Mesodermal cell (in vitro differentiated cells): ENCODE data around the gene EIF1AY. TPM values are rescaled to one million over a fixed set of nuclear protein-coding genes. Genes with fewer than 3 reads are reported as not detected.
"Not testable (repeated sequence)": the region's sequence is repeated elsewhere in the genome, so short reads cannot be mapped to it uniquely, and the experiment has no call there.

Experiments
- H3K27ac ChIP-seq: 2 replicates; pipeline ENCODE4 v1.7.0; 2013; ENCODE audit warnings: mild to moderate bottlenecking, low read depth, low read length, moderate library complexity; ENCODE audit not compliant: severe bottlenecking
- H3K36me3 ChIP-seq: 2 replicates; pipeline ENCODE4 v1.7.1; 2013; ENCODE audit warnings: mild to moderate bottlenecking, low read length, moderate library complexity; ENCODE audit not compliant: control insufficient read depth, insufficient read depth
- H3K4me1 ChIP-seq: one replicate; pipeline ENCODE4 v1.7.1; 2013; ENCODE audit warnings: mild to moderate bottlenecking, low read length; ENCODE audit not compliant: insufficient read depth, control insufficient read depth, poor library complexity, severe bottlenecking
- H3K4me3 ChIP-seq: 2 replicates; pipeline ENCODE4 v1.7.0; 2013; ENCODE audit warnings: low read length, control low read depth, mild to moderate bottlenecking; ENCODE audit not compliant: insufficient read depth, poor library complexity, severe bottlenecking; ENCODE audit errors: extremely low read depth
- H3K9me3 ChIP-seq: 2 replicates; pipeline ENCODE4 v1.7.1; 2013; ENCODE audit warnings: mild to moderate bottlenecking, low read length, moderate library complexity; ENCODE audit not compliant: control insufficient read depth
- WGBS, 2 experiments: methylation state at CpG; one replicate each; pipeline ENCODE4 v1.1.5; 2013; ENCODE audit warnings: missing lambda C conversion rate in 2 of 2; ENCODE audit not compliant: insufficient coverage in 2 of 2; 5-methylcytosine and 5-hydroxymethylcytosine counted together
- polyA plus RNA-seq, 2 experiments: library from polyadenylated mRNA; stranded (reverse); fragments of 50-300 nt; gene quantifications; one replicate each; pipeline ENCODE4 v1.2.3, GENCODE V29; 2013

The EIF1AY gene, protein sequence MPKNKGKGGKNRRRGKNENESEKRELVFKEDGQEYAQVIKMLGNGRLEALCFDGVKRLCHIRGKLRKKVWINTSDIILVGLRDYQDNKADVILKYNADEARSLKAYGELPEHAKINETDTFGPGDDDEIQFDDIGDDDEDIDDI
- 36.5 TPM for polyA plus RNA-seq (2013, experiment 1 of 2)
- 35.7 TPM for polyA plus RNA-seq (2013, experiment 2 of 2)

- peak within 1 kb of the TSS; percentile 94 for H3K27ac ChIP-seq
- H3K36me3 ChIP-seq = peaks cover 5% of the 10 kb centered on the region
- WGBS, 2 experiments = 0 to 1% methylated on average over 11 to 20 of the region's 31 CpGs
- H3K4me1 ChIP-seq = no peaks in the 10 kb centered on the region
- H3K4me3 ChIP-seq = peak within 1 kb of the TSS; percentile 54
- no peaks in the 10 kb centered on the region for H3K9me3 ChIP-seq
These were observed at the start of gene EIF1AY for GRCh38 chrY:20575531-20576121. Gene EIF1AY (plus strand): TSS chrY:20575776. CDS start chrY:20575872, 96 bp downstream.

DNA sequence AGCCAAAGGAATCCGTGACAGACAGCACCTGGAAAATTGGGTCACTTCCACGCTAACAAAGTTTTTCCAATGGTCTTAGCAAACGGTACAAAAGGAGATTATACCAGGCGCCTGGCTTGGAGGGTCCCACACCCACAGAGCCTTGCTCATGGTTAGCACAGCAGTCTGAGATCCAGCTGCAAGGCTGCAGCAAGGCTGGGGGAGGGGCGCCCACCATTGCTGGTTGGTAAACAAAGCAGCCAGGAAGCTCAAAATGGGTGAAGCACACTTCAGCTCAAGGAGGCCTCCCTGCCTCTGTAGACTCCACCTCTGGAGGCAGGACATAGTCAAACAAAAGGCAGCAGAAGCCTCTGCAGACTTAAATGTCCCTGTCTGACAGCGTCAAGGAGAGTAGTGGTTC, 47.1 kb upstream of the EIF1AY start:
- Histone ChIP-seq H3K4me3 (no peak overlapping the region), H3K36me3 (no peaks in the 10 kb centered on the region), H3K27ac (no peak overlapping the region), H3K4me1 (no peaks in the 10 kb centered on the region), H3K9me3 (no peaks in the 10 kb centered on the region)
- 75 to 100% methylated on average over 1 to 4 of the region's 6 CpGs for whole genome bisulfite sequencing, 2 experiments

DNA sequence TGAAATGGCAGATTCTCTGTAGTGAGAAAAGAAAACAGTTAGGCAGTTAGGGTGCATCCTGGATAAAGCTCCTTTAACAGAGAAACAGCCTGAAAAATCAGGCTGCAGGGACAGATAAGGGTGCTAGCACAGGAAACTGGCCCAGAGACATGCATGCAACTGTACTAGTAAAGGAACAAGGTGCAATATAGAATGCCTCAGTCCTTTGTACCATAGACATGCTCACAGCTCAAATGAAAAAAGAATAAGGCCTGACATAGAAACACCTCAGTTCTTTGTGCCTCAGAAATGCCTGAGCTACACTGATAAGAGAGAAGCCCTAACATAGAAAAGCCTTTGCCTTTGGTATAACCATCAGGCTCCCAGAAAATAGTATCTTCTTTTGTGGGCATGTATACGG, 37.4 kb upstream of the EIF1AY start:
- Histone ChIP-seq H3K36me3 (no peaks in the 10 kb centered on the region), H3K4me3 (no peak overlapping the region), H3K9me3 (peaks cover 6% of the 10 kb centered on the region), H3K4me1 (no peaks in the 10 kb centered on the region), H3K27ac (no peak overlapping the region)
- no CpG with 5 or more reads among the region's 1 CpG for WGBS, 2 experiments

GRCh38 chrY:20538933-20539332, 36.6 kb upstream of the EIF1AY start:
- H3K36me3 ChIP-seq = no peaks in the 10 kb centered on the region
- no peak overlapping the region for H3K4me3 ChIP-seq
- H3K4me1 ChIP-seq = no peaks in the 10 kb centered on the region
- no peak overlapping the region for H3K27ac ChIP-seq
- peaks cover 6% of the 10 kb centered on the region for H3K9me3 ChIP-seq

DNA sequence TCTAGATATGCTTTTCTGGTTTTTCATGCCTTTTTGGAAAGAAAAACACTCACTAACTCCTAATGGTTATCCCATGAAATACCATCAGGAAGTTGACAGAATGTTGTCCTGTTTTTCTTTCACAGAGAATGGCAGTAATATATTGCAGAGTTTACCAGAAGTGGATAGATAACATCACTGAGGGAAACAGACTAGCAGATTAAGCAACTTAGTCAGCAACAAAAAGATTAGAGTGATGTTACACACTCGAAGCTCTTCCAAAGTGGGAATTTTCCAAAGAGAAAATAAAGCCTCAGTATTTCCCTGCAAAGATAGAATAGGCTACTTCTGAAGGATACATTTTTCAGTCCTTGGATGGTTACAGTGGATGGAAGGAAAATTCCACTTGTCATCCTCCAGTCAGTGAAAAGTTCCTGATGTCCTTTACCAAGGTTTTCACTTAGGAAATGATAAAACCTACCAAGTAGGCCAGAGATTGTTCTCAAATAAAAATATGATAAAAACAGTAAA, 31.1 kb upstream of the EIF1AY start:
- no peaks in the 10 kb centered on the region for H3K9me3 ChIP-seq
- H3K27ac ChIP-seq = no peak overlapping the region
- H3K4me1 ChIP-seq = no peaks in the 10 kb centered on the region
- no peaks in the 10 kb centered on the region for H3K36me3 ChIP-seq
- H3K4me3 ChIP-seq = no peak overlapping the region
- WGBS, 2 experiments = no CpG with 5 or more reads among the region's 1 CpG

GRCh38 chrY:20546071-20546470, 29.5 kb upstream of the EIF1AY start:
- Histone ChIP-seq H3K4me3 (no peak overlapping the region), H3K27ac (no peak overlapping the region), H3K4me1 (no peaks in the 10 kb centered on the region), H3K36me3 (no peaks in the 10 kb centered on the region), H3K9me3 (no peaks in the 10 kb centered on the region)
- 20% methylated on average over 1 of the region's 2 CpGs; no CpG with 5 or more reads in 1 of the 2 experiments for WGBS, 2 experiments

GRCh38 chrY:20549289-20549688, 26.3 kb upstream of the EIF1AY start:
- no peaks in the 10 kb centered on the region for H3K36me3 ChIP-seq
- no CpG with 5 or more reads among the region's 1 CpG for WGBS, 2 experiments
- H3K4me1 ChIP-seq = no peaks in the 10 kb centered on the region
- no peak overlapping the region for H3K27ac ChIP-seq
- H3K9me3 ChIP-seq = peaks cover 3% of the 10 kb centered on the region
- no peak overlapping the region for H3K4me3 ChIP-seq

- Histone ChIP-seq H3K36me3 (no peaks in the 10 kb centered on the region), H3K4me3 (no peak overlapping the region), H3K9me3 (peaks cover 3% of the 10 kb centered on the region), H3K4me1 (no peaks in the 10 kb centered on the region), H3K27ac (no peak overlapping the region)
- WGBS, 2 experiments = 85 to 90% methylated on average over 2 to 10 of the region's 28 CpGs
These were observed 23.7 kb upstream of the EIF1AY start for GRCh38 chrY:20551840-20552239.

GRCh38 chrY:20552764-20553323, 22.7 kb upstream of the EIF1AY start:
- not testable (repeated sequence) for H3K36me3 ChIP-seq, H3K4me1 ChIP-seq, H3K9me3 ChIP-seq, H3K4me3 ChIP-seq, H3K27ac ChIP-seq
- 85 to 96% methylated on average over 3 to 4 of the region's 10 CpGs for WGBS, 2 experiments

DNA sequence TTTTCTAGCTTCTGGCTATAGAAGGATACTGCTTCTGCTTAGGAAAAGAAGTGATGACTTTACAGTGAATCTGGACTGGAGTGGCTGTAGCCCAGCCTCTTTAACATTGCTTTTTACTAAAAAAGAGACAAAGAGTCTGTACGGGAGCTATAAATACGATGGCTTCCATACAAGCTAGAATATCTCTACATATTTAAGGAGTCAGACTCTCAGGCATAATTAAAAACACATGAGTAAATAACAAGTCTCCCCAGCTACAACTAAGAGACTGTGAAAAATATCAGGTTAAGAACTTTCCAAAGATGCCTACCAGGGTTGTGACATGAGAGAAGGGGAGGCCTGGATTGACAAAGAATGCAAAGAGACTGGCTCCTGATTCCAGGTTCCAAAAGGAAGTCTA, 19.8 kb upstream of the EIF1AY start:
- WGBS, 2 experiments = no CpG with 5 or more reads among the region's 2 CpGs
- Histone ChIP-seq H3K9me3 (peaks cover 3% of the 10 kb centered on the region), H3K36me3 (no peaks in the 10 kb centered on the region), H3K27ac (no peak overlapping the region), H3K4me1 (no peaks in the 10 kb centered on the region), H3K4me3 (no peak overlapping the region)

DNA sequence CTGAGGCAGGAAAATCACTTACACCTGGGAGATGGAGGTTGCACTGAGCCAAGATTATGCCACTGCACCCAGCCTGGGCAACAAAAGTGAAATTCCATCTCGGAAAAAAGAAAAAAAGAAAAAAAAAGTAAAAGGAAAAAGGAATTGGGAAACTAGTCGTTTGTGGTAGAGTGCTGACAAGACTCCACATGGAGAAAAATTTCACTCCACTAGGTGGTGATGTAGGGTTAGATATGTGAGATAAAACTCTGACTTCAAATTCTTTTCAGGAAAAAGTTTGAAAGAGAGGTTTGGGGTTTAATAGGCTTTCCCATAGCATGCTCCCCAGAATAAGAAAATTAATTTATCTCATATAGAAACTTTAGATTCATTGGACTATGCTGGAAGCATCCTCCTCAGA, 16.9 kb upstream of the EIF1AY start:
- Histone ChIP-seq H3K4me1 (no peaks in the 10 kb centered on the region), H3K27ac (no peak overlapping the region), H3K9me3 (no peaks in the 10 kb centered on the region), H3K36me3 (no peaks in the 10 kb centered on the region), H3K4me3 (no peak overlapping the region)
- 43% methylated on average over 1 of the region's 2 CpGs; no CpG with 5 or more reads in 1 of the 2 experiments for WGBS, 2 experiments
